ENCODE data around the gene MXRA7.

GRCh38 chr17:76720211-76720610 lies 9.4 kb upstream of the MXRA7 start:
- TF ChIP-seq, protein P1, sequence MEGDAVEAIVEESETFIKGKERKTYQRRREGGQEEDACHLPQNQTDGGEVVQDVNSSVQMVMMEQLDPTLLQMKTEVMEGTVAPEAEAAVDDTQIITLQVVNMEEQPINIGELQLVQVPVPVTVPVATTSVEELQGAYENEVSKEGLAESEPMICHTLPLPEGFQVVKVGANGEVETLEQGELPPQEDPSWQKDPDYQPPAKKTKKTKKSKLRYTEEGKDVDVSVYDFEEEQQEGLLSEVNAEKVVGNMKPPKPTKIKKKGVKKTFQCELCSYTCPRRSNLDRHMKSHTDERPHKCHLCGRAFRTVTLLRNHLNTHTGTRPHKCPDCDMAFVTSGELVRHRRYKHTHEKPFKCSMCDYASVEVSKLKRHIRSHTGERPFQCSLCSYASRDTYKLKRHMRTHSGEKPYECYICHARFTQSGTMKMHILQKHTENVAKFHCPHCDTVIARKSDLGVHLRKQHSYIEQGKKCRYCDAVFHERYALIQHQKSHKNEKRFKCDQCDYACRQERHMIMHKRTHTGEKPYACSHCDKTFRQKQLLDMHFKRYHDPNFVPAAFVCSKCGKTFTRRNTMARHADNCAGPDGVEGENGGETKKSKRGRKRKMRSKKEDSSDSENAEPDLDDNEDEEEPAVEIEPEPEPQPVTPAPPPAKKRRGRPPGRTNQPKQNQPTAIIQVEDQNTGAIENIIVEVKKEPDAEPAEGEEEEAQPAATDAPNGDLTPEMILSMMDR (conservative IDR thresholded peaks at IDR 0.05; ENCODE audit: low read length) = no peak
- TF ChIP-seq EZH2phosphoT487 (IDR thresholded peaks at IDR 0.05; ENCODE audit: borderline replicate concordance, low read depth, low read length) = no peak

Measured in OCI-LY7 (cell line).